A549 treated with GW870086 at 1 μM for 4 hours (cell line): Measurements from ENCODE around the gene CCDC192. TPM values are rescaled to one million over a fixed set of nuclear protein-coding genes. Genes with fewer than 3 reads are reported as not detected.

ENCODE experiments used
- total RNA-seq: library from RNA; stranded (reverse); fragments of 200-300 nt; extraction: Qiagen RNA extraction; gene quantifications from 5 replicates; pipeline ENCODE4 v1.2.3, GENCODE V29; 2022; ENCODE audit warnings: low read depth

Gene CCDC192, protein sequence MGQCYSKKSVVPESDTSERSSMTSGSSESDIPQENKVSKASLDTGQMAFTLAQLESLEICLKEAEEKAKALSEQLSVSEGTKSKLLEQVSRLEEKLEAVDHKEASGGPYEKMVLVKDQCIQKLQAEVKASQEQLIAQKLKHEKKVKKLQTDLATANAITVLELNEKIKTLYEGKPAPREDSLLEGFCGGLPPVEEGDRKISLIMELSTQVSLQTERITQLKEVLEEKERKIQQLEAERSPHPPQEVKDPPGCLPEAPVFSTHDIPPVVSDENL
- not detected in 5 replicates for total RNA-seq

DNA sequence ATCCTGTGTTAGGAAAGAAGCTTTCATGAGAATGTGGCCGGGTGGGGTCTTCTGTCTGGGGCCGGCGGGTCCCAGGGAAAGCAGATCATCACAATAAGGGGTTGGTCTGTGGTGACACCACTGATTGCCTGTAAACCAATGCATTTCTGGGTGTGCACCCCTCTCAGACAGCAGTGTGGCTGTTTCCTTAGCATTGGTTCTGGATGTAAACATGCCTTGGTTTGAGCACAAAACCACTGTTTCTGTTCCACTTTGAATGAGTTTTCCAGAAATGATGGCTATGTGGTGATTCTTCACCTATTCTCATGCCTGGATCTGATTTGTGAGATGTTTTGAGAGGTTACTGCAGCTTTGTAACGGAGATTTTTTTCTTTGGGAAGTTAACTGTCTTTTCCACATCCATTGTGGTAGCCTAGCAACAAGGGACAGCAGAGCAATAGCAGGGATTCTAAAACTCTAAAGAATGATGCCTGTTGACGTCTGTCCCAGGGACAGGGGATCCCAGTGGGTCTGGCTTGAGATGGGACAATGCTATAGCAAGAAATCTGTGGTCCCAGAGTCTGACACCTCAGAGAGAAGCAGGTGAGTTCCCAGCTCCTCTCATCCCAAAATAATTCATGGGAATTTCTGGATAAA is at the start of gene CCDC192:
Gene CCDC192 (plus strand): TSS at position 466 of the 636 bp plus-strand sequence. CDS start 55 bp downstream, at position 521.

Other genes starting within 250 kb of the CCDC192 start
- gene PRRC1, start 185.8 kb upstream of the CCDC192 start, total RNA-seq, result 37.1 to 57.1 TPM (median 48.7 TPM) in 5 replicates
- gene CTXN3, start 54.3 kb upstream of the CCDC192 start, total RNA-seq, result not detected in 5 replicates